HCEC 1CT (cell line): ENCODE results near the gene EPHA8.

ENCODE experiments used
- DNase-seq: peaks from one replicate; pipeline ENCODE4 v3.0.0-alpha.2; 2017

The EPHA8 gene

GRCh38 chr1:22569269-22569668 lies 6.0 kb downstream of the EPHA8 start:
- DNase-seq, result no peak

DNA sequence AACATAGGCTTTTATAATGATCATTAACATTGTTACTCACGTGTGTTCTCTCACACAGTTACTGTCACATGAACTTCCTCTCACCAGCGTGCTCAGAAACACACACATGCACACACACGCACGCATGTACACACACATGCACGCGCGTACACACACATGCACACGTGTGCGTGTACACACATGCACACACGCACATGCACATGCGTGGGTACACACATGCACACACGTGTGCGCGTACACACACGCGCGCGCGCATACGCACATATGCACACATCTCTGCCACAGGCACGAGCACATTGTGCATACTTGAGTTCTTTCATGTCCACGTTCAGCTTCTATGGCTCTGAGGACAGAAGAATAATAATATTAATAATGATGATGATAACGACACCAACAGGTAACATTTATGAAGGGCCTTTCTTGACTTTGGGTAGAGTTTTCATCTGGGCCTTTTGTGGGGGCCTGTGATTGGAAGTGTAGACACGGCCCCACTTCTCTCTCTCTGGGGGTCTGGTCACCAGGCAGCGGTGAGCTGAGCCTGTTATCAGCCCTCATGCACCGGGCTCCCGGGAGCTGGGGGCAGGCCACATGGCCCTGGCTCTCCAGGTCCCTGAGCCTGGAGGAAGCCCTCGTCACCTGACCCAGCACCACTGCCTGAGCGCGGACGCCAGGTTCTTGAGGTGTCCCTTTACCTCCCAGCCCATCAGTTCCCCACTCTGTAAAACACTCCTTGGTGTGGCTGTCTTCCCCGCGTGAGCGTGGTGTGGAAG lies 7.0 kb downstream of the EPHA8 start:
- no peak for DNase-seq

GRCh38 chr1:22572818-22573217 lies 9.5 kb downstream of the EPHA8 start:
- DNase-seq, result no peak

DNA sequence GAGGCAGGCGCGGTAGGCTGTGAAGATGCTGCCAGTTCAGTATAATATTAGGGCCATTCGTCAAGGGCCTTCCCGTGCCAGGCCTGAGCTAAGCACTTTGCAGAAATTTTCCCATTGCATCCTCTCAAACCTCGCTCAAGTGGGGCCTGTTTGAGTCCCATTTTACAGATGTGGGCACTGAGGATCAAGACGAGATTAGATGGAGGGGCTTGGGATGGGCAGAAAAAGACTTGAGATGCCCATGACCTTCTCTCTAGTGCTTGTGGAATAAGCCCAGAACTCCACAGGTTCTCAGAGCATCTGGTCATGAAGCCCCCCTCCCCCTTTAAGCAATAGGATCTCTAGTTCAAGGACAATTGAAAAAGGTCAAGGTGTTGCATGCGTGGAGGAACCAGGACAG lies 9.9 kb downstream of the EPHA8 start:
- DNase-seq, result no peak

- DNase-seq, result no peak
These were observed 12.4 kb downstream of the EPHA8 start for GRCh38 chr1:22575532-22576149.

GRCh38 chr1:22576150-22576544 lies 12.9 kb downstream of the EPHA8 start:
- no peak for DNase-seq

GRCh38 chr1:22576617-22577016 lies 13.3 kb downstream of the EPHA8 start:
- no peak for DNase-seq

DNA sequence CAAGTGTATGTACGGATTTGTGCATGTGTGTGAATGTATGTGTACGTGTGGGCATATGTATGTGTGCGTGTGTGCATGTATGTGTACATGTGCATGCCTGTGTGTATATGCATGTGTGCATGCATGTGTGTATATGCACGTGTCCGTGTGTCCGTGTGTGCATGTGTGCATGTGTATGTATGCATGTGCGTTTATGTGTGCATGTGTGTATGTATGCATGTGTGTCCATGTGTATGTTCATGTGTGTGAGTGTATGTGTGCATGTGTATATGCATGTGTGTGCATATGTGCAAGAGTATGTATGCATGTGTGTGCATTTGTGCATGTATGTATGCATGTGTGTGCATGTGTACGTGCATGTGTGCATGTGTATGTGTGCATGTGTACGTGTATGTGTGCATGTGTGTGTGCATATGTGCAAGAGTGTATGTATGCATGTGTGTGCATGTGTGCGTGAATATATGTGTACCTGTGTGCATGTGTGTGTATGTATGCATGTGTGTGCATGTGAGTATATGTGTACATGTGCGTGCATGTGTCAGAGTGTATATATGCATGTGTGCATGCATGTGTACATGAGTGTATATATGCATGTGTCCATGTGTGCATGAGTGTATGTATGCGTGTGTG lies 15.6 kb downstream of the EPHA8 start:
- DNase-seq, result no peak

GRCh38 chr1:22579541-22580155 lies 16.4 kb downstream of the EPHA8 start:
- no peak for DNase-seq

DNA sequence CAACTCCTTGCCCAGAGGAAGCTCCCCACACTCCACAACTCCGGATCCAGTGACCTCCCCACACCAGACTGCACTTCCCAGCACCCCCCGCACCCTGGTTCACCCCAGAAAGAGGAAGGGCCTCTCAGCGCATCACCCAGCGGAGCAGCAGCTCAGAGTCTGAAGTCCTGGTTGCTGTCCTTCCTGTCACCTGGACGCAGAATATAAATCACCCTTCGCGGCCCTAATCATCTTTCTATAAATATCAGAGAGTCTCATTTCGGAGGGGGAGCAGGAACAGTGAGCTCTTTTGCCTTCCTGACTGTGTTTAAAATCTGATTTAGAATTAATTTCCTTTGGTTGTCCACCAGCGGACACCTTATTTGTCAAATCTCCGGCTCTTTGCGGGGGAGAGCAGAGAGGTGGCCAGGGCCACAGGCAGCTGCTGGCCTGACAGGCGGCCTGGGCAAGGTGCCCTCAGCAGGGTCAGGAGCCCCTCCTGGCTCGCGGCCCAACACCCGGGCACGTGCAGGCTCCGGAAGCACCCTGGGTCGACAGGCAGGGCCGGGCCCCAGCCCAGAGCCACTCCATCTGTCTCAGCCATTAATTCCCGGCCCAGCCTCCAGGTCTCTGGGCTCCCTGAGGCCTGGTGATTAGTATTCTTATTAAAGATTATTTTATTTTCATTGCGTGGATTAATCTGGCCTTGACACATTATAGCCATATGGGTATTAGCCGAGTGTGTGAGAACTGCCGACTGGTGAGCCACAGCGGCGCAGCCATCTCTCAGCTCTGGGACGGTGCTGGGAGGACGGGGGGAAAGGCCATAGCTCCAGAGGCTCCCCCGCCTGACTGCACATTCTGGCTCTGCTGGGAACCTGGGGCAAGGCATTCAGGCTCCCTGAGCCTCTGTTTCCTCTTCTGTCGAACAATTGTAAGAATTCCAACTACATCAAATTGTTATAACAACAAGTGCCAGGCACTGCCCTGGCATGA lies 19.7 kb downstream of the EPHA8 start:
- no peak for DNase-seq

GRCh38 chr1:22584001-22584562 lies 20.8 kb downstream of the EPHA8 start:
- DNase-seq, result no peak

DNA sequence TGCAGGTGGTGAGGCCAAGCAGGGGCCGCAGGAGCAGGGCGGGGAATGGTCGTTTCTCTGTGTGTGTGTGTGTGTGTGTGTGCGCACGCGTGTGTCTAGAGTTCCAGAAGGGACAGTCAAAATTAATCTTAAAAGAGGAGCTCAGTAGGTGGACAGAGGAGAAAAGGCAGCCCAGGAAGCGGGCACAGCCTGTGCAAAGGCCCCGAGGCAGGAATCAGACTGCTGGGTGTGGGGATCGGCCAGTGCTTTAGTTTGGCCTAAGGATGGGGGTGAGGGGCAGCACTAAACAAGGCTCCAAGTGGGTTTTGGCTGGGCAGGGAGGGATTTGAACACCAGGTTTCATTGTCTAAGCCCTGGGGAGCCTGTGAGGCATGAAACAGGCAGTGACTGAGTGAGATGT lies 21.7 kb downstream of the EPHA8 start:
- DNase-seq, result no peak

- DNase-seq, result no peak
These were observed 22.2 kb downstream of the EPHA8 start for GRCh38 chr1:22585471-22585870.

GRCh38 chr1:22586356-22587130 lies 23.3 kb downstream of the EPHA8 start:
- DNase-seq, result no peak

GRCh38 chr1:22587247-22587646 lies 24.0 kb downstream of the EPHA8 start:
- no peak for DNase-seq

DNA sequence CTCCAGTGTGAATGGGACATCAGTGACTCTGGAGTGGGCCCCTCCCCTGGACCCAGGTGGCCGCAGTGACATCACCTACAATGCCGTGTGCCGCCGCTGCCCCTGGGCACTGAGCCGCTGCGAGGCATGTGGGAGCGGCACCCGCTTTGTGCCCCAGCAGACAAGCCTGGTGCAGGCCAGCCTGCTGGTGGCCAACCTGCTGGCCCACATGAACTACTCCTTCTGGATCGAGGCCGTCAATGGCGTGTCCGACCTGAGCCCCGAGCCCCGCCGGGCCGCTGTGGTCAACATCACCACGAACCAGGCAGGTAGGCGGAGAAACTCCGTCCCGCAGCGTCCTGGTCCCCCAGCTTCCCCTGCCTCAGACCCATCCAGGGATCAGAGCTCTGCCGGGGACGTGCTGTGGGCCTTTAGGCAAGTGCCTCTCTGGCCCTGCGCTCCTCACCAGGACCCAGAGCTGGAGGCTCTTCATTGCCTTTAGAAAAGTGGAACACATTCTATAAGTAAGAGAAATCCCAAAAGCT lies 25.7 kb downstream of the EPHA8 start:
- no peak for DNase-seq

DNA sequence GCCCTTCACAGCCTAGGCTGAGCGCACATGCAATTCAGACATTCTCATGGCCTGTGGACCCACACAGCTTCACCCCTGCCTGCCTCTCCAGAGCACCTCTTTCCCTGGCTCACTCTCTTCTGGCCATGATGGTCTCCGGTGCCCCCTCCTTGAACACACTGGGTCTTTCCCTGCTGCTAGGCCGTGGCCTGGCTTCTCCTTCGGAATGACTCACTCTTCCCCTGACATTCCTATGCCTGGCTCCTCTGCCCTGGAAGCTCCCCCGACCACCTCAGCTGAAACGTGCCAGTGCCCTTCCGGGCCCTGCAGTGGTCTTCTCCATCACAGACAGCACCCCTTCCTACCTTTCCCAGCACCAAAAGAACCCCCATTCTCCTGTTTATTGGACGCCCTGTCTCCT lies 28.3 kb downstream of the EPHA8 start:
- DNase-seq, result no peak

GRCh38 chr1:22592051-22592450 lies 28.8 kb downstream of the EPHA8 start:
- no peak for DNase-seq

GRCh38 chr1:22592919-22593790 lies 29.9 kb downstream of the EPHA8 start:
- no peak for DNase-seq

DNA sequence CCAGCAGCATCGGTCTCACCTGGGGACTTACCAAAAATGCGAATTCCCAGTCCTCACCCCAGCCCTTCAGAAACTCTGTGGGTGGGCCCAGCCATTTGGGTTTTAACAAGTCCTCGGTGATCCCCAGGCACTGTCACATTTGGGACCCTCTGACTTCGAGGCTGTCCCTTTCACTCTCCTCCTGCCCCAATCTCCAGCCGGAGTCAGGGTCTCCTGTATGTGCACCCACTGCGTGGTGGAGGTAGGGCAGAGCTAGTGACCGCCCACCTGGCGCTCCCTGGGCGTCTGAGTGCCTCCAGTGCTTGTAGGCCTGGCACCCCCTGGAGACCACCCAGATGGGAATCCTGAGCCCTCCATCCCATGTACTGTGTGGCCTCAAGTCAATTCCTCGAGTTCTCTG lies 31.1 kb downstream of the EPHA8 start:
- no peak for DNase-seq
